CD4-positive, alpha-beta T cell treated with Interferon alpha-2 for 1 hour (primary cell): ENCODE results near the gene SEPTIN5.

Source experiments
- DNase-seq, 2 donors: peaks; one replicate each; pipeline ENCODE4 v3.0.0-alpha.2; 2020 to 2022

The SEPTIN5 gene

DNA sequence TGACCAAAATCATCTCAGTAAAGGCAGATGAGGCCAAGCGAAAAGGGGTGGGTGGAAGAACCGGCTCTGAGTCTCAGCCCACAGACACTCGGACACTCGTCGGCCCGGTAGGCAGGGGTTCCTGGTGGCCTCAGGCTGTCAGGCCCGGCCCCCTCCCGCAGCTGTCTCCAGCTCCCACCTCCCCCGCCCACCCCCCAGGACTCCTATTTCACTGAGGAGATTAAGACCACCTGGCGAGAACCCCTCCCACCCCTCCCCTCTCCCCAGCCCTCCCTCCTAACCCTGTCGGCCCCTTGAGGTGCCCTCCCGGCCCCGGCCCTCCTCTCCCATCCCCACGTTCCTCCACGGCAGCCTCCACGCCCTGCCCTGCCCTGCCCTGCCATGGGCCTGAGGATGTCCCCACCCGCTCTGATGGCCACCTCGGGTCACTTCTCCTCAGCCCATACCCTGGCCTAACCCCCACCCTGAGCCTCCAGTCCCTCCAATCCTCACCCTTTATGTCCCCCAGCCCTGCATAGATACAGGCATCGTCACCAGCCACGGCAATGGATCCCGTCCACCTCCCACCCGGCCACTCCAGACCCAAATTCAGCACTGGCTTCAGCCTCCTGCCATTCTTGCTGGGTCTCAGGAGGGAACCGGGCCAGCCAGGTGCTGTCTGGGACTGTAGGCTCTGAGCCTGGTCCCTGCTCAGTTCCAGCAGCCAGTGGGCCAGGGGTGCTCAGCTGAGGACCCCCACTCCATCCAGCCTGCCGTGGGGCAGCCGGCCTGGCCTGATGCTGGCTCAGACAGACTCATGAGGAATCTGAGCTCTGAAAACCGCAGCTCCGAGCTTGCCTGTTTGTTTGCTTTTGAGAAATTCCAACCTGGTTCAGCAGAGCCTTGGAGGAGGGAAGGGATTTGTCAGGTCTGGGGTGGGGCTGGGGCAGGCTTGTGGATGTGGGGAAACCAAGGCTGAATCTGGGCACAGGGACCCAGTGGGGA is 36.5 kb downstream of the SEPTIN5 start:
- no peak for DNase-seq

DNA sequence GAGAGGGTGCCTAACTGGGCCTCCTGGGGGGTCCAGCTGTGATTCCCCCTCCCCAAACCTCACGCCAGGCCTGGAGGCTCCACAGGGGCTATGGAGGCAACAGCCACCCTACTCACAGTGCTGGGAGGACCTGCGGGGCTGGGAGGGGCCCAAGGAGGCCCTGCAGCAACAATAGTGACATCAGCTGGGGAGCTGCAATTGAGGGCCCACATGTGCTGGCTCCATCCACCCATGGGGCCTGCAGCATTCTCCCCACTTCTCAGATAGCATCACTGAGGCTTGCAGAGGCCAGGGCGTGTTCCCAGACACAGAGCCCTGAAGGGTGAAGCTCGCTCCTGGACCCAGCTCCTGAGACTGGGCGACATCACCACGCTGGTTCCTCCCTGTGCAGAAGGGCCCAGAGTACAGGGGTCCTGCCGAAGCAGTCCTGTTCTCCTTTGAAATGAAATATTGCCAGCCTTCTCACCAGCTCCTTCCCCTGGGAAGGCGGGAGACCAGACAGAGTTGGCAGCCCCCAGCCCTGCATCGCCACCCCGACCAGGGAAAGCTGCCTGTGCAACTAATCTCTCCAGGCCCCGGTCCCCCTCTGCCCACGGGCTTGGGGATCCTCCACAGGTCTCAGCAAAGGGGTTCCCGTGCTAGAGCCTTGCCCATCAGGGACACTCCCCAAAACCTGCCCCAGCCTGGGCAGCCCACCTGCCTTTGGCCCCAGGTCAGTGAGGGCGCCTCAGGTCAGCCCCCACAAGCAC is 37.4 kb downstream of the SEPTIN5 start:
- DNase-seq, result no peak

DNA sequence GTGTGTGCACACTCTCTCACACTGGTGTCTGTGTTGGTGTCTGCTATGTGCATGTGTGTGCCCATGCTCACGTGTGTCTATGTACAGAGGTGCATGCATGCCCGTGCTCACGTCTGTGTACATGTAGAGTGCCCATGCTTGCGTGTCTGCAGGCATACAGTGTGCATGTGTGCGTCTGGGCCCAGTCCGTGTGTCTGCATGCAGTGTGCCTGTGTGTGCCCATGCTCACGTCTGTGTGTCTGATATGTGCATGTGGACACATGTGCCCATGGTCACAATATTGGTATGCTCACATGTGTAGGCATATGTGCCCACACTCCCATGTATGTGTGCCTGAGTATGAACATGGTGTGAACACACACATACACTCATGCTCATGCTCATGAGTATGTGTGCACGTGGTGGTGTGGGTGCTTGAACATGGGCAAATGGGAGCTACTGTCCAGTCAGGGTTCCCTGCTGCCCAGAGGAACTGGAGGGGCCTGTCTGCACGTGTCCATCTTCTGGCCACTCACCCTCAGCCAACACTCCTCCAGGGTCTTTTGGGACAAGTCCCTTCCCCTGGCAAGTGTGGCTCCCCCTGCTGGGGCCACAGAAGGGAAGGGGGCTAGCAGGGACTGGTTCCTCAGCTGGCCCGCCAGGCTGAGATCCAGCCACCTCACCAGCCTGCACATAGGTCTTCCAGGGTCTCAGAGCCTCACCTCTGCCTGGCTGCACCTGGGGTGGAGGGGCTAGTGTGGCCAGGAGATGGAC is 39.0 kb downstream of the SEPTIN5 start:
- DNase-seq, result no peak

DNA sequence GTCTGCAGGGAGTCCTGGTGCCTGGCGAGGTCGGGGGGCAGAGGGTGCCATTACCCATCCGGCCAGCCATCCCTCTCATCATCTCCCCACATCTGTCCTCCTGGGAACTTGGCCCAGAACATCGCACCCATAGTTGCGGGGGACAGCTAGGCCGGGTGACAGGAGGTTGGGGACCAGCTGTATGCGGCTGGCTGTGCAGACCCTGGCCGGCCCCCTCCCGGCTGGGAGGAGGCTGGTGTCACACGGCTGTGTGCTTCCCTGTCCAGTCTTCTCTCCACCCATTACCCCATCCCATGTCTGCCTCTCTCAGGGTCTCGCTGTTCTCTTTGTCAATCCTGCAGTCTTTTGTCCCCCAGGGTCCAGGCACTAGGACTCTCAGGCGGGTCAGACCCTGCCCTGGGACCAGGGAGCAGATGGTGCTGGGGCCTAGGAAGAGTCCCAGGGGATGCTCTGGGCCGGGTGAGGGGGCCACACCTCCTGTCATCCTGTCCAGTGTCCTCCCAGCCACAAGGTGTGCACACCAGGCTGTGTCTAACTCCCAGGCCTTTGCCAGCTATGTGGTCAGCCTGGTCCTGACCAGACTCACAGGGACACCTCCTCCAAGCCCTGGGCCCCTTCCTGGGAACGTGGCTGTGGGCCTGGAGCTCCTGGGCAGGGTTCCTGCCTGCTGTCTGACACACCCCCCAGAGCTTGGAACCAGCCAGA is 39.8 kb downstream of the SEPTIN5 start:
- no peak for DNase-seq

DNA sequence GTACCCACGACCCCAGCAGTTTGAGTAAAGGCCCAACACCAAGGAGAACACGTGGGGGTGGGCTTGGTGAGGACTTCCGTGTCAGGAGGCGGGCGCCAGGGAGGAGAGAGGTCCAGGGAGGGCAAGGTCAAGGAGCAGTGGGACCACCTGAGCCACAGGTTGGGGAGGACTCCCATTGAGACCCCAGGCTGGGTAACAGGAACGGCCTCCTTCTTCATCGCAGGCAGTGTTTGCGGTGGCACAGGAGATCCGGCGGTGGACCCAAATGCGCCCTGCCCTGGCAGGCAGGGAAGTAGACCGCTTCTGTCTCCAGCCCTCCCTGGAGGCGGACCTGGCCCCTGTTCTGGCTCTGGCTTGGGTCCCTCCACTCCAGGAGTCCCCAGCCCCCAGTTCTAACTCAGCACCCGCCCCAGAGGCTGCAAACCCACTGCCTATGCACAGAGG is 40.4 kb downstream of the SEPTIN5 start:
- DNase-seq, result no peak

DNA sequence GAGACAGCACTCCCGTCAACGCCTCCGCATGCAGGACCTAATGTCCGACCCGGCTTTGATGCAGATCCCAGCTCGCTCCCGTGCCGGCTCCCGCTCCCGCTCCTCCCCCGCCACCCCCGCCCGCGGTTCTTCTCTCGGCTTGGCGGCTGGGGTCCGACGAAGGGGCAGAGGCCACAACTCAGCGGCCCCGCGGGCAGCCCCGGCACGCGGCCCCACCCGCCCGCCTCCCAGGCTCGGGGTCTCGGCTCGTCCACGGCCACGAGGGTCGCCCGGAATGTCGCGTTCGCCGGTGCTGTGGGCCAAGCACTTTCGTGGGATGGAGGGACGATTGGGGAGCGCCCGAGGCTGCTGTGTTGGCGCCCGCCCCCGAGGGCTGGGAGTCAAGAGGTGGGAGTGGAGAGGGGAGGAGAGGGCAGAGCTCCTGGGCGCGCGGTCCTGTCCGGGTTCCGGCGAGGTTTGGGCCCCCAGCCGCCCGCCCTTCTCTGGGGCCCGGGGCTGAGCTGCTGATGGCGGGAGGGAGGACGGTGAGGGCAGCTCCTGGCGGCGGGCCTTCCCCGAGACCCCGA is 40.9 kb downstream of the SEPTIN5 start:
- no peak for DNase-seq

DNA sequence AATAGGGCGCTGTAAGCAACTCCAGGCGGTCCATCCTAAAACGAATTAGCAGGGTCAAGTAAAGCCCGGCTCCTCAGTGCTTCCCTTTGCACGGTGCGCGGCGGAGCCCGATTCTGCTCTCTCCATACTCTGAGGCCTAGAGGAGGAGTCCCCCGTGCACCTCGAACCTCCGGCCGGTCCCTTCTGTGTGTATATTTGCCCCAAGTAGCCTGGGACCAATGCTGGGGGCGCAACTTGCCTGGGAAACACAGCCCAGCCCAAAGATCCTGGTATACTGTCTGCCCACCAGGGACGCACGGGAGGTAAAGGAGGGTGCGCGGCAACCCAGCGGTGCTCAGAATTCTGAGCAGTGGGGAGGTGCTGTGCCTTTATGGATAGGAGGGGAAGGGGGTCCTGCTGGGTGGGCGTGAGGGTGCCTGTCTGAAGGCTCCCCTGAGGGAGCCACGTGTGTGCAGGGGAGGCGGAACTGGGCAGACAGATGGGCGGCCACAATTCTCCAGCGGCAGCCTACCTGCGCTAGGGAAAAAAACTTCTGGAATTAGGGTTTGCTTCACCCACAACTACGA is 41.5 kb downstream of the SEPTIN5 start:
- no peak for DNase-seq

DNA sequence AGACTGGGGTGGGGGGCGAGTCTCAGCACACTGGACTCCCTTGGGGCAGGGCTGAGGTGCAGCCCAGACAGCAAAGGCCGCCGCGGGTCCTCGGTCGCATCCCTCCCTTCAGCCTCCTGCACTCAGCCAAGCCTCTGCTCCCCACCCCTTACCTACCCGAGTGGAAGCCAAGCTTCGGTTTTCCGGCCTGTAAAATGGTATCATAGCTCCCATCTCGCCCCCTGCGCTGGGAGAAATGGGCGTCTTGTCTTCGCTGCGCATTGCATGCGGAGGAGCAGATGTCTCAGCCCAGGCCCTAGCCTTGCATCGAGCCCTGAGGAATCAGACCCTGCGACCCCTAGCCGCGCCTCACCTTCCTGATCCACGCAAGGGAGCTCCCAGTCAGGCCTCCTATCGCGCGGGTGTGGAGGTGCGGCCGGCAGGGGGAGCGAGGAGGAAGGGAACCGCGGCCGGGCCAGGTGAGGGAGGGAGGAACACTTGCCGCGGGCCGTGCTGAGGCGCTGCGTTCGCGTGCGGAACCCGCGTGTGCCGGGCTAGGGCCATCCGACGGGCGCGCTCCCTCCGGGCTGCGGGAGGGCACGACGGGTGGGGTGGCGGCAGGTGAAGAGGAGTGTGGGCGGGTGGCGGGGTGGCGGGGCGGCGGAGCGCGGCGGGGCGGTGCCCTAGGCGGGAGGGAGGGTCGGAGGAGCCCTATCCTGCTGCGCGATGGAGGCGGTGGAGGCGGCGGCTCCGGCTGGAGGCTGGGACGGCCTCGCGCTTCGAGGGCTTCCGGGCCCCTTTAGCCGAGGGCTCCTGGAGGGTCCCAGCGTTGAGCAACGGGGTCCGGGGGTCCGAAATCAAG is 42.2 kb downstream of the SEPTIN5 start:
- DNase-seq, result peak; percentile 60 to 73

DNA sequence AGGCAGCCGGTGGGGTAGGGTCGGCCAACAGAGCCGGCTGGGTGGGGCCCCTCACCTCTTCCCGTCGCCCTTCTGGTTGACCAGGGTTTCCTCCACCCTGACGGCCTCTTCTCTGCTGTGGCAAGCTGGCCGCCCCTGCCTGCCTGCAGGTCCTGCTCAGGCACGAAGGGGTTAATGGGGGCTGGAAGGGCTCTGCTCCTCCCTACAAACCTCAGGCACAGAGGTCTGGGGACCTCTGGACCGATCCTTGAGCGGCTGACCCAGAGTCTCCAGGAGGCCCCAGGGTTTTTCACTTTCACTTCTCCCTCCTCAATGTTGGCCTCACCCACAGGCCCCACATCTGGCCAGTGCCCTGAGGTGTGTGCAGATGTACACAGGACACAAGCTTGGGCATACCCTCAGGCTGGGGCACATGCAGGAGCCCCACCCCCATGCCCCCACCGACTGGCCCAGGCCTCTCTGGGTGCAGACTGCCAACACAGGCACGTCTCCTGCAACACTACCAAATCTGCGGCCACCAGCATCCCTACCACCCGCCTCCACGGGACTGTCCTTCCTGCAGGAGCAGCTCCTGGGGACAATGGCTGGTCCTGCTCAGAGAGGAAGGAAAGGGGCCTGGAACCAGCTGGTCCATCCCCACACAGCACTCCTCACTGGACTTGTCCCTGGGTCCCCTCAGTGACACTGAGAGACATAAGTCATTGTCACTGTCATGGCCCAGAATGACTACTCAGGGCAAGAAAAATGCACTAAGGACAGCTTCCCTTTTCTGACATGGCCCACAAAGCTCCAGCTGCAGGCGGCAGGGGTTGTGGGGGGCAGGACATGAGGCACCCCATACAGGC is 43.1 kb downstream of the SEPTIN5 start:
- no peak for DNase-seq

DNA sequence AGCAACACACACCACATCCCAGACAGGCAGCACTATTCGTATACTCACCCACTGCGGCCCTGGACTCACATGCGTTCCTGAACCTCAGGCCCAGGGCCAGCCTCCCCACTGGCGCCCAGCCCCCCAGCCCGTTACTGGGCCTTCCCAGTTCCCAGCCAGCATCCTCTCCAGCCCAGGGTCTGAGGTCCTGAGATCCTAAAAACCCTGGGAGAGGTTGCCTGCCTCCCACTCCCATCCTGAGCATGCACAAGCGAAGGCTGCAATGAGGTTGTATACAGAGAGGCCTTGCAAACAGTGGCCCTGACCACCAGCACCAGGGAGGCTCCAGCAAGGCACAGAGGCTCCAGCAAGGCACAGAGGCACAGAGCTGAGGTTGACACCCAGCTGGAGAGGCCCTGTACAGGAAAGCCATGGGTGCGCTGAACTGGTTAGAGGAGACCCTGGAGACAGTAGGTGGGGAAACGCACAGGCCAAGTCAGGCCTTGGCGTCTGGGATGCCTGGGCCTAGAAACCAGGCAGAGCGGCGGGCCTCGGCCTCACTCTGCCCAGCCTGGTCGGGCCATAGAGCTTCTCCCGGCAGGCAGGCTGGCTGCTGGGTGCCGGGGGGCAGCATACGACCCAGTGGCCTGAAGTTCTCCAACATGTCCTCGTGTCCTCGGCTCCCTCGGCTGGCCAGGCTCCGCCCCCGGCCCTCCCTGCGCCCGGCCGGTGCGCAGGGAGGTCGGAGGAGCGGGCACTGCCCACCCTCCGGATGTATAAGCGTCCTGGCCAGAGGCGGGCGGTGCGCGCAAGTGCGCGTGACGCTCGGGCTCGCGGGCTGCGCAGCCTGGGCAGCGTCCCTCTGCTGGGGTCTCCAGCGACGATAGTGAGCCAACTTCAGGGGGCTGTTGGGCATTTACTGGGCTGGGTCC is 43.9 kb downstream of the SEPTIN5 start:
- no peak for DNase-seq

DNA sequence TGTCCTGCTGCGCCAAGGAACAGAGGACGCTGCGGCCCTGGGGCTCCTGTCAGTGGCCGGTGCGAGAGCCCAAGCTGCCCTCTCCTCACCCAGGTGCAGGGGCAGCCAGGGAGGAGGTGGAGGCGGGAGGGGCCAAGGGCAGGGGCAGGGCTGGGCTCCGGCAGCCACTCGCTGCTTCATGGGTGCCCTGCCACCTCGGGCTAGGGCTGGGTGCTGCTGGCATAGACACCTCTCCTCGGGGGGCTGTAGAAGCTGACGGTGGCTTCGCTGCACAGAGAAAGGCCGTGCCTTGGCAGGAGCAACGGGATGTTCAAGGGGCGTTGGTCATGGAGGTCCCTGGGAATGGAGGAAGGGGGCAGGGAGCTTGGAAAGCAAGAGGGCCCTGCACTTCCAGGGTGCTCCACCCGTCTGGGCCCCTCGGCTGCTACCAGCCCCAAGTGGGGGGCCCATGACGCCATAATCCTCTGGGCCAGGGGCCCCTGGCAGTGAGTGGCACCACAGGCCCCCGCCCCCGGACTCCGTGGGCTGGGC is 44.7 kb downstream of the SEPTIN5 start:
- DNase-seq, result no peak

DNA sequence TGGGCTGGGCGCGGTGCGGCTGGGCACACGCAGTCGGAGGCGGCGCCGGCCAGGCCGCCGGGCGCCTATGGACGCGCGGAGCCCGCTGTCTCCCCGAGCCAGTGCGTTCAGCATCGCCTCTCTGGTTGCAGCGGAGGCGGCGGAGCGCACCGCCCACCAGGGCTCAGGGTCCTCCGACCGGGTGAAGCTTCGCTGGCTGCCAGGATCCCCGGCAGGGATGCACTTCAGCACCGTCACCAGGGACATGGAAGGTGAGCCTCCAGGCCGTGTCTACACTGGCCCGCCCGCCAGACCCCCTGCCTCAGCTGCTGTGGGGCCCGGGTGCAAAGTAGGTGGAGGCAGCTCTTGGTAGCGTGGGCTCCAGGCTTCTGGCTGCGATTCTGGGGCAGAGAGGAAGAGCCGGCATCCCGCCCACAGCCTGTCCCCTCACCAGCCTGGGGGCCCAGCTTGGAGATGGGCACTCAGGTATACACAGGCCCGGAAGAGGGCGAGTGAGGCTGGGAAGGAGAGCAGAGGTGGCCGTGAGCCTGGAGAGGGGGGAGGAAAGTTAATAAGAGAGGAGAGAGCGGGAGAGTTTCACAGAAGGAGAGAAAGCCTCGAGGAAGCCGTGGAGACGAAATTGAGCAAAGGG is 45.2 kb downstream of the SEPTIN5 start:
- no peak for DNase-seq

DNA sequence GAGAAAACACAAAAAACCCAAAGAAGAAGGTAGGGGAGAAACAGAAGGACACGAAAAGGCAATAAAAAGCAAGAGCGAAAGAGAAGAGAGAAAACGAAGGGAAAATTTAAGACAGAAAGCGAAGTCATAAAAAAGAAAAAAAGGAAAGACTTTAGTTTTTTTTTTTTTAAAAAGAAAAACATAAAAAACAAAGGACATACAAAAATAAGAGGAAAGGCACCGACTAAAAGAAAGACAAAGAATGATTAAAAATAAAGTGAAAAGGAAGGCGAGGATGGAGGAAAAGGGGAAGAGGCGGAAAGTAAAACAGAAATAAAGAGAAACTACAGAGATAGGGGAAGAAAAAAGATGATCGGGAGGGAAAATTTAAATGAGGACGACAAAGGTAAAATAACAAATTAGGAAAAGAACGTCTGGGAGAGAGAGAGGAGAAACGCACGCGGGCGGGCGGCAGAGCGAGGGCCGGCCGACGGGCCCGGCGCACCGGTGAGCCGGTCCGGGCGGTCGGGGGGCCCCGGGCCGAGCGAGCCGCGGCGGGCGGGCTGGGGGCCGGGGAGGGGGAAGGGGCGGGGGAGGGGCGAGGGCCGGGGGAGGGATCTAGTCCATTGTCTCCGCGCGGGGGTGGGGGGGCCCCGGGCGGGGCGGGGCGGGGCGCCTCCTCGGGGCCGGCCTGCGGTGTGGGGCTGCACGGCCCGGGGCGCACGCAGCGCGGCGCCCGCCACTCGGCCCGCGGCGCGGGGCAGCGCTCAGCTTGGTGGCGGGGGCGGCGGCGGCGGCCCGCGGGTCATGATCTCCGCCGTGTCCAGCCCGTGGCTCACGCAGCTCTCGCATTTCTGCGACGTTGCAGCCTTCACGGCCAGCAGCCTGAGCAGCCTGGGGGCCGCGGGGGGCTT is 46.0 kb downstream of the SEPTIN5 start, which contains the start of gene TBX1:
TSS of gene TBX1 (plus strand) at position 721 of the 893 bp plus-strand sequence. CDS start at position 787, 66 bp downstream.
- no peak for DNase-seq

DNA sequence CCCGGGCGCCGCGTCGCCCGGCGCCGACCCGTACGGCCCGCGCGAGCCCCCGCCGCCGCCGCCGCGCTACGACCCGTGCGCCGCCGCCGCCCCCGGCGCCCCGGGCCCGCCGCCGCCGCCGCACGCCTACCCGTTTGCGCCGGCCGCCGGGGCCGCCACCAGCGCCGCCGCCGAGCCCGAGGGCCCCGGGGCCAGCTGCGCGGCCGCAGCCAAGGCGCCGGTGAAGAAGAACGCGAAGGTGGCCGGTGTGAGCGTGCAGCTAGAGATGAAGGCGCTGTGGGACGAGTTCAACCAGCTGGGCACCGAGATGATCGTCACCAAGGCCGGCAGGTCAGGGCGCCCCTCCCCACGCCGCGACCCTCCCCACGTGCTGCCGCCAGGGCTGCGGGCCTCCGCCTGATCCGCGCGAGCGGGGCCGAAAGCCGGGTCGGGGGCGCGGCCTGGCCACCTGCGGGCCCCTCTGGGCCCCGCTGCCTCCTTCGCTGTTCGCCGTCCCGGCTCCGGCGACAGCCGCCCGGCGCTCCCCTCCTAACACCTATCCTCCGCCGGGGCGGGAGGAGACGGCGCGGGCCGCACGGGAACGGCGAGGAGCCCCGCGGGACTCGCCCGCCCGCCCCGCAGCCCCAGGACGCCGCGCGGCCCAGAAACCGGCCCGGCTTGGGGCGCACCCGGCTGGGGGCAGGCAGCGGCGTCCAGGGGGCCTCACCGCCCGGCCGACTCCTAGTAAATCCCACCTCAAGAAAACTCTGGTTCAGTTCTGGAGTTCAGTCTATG is 46.8 kb downstream of the SEPTIN5 start:
- DNase-seq, result no peak

DNA sequence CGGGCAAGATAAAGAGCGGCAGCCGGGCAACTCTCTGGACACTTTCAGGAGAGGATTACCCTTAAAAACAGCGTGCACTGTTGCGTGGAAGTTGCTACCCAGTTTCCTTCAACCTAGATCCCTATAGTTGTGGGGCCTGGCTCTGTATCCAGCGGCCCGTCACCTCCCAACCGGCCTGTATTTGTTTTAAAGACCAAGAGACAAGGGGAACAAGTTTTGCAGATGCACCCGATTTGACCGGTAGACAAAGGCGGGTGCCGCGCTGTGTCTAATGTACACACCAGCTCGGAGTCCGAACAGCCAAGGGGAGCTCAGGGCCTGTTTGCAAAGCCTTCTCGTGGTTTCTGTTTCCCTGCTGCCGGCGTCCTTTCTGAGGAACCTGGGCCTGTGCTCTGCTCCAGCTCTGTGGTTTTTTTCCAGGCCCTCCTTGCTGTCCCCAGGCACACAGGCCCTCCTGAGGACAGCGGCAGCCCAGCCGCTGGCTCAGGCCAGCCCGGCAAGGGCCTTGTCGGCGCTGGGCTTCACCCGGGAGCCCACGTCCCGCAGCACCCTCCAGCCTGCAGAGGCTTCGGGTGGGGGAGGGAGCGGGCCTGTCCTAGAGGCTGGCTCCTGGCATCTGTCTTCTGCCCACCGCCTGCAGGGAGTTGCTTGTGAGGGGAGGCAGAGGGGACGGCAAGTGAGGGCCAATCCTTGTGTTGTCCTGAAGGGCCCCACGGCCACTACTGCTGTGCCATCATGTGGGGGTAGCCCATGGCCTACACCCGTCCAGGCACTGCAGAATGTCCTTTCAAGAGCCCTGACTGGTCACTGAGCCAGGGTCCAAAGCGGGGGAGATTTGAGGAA is 47.6 kb downstream of the SEPTIN5 start:
- DNase-seq, result no peak
